Measurements from ENCODE around the gene ZNF410.
A peak's percentile ranks its signal among the peaks of the same experiment; 100 is the strongest.
"Not testable (repeated sequence)": the region's sequence is repeated elsewhere in the genome, so short reads cannot be mapped to it uniquely, and the experiment has no call there.

ZNF410 gene

GRCh38 chr14:73886449-73887317 lies at the start of gene ZNF410:
Gene ZNF410 (plus strand): TSS chr14:73886859. CDS start chr14:73892176, 5,317 bp downstream.
- peaks cover 3% of the 10 kb centered on the region for H3K36me3 ChIP-seq (ENCODE audit: insufficient read depth, insufficient read length, low read length)
- H3K4me1 ChIP-seq (ENCODE audit: insufficient read depth, insufficient read length) = no peaks in the 10 kb centered on the region
- no peaks in the 10 kb centered on the region for H3K27me3 ChIP-seq (ENCODE audit: insufficient read depth, insufficient read length)
- no peaks in the 10 kb centered on the region for H3K9me3 ChIP-seq (ENCODE audit: insufficient read depth, low read length)
- peak; percentile 63 for DNase-seq (ENCODE audit: low read depth, low spot score)
- TF ChIP-seq SUZ12 (IDR thresholded peaks at IDR 0.05; ENCODE audit: extremely low read depth, insufficient read depth, insufficient read length) (no peak), ZNF274 (IDR thresholded peaks at IDR 0.05; ENCODE audit: low read depth, low read length) (no peak), YY1 (IDR thresholded peaks at IDR 0.05; ENCODE audit: insufficient read depth, insufficient read length) (no peak)
- H3K9ac ChIP-seq (ENCODE audit: insufficient read length, low read depth) = peak within 1 kb of the TSS; percentile 91
- H3K4me3 ChIP-seq (ENCODE audit: insufficient read length, low read depth) = peak within 1 kb of the TSS; percentile 72

GRCh38 chr14:73838293-73839034 lies 48.2 kb upstream of the ZNF410 start:
- H3K9ac ChIP-seq (ENCODE audit: insufficient read length, low read depth); H3K4me3 ChIP-seq (ENCODE audit: insufficient read length, low read depth); DNase-seq (ENCODE audit: low read depth, low spot score); H3K9me3 ChIP-seq (ENCODE audit: insufficient read depth, low read length); H3K36me3 ChIP-seq (ENCODE audit: insufficient read depth, insufficient read length, low read length); H3K27me3 ChIP-seq (ENCODE audit: insufficient read depth, insufficient read length); H3K4me1 ChIP-seq (ENCODE audit: insufficient read depth, insufficient read length): not testable (repeated sequence)

- H3K4me3 ChIP-seq (ENCODE audit: insufficient read length, low read depth) = no peak overlapping the region
- H3K36me3 ChIP-seq (ENCODE audit: insufficient read depth, insufficient read length, low read length) = no peaks in the 10 kb centered on the region
- TF ChIP-seq YY1 (IDR thresholded peaks at IDR 0.05; ENCODE audit: insufficient read depth, insufficient read length) = no peak
- no peak for TF ChIP-seq ZNF274 (IDR thresholded peaks at IDR 0.05; ENCODE audit: low read depth, low read length)
- no peak for TF ChIP-seq SUZ12 (IDR thresholded peaks at IDR 0.05; ENCODE audit: extremely low read depth, insufficient read depth, insufficient read length)
- H3K9ac ChIP-seq (ENCODE audit: insufficient read length, low read depth) = no peak overlapping the region
- H3K9me3 ChIP-seq (ENCODE audit: insufficient read depth, low read length) = no peaks in the 10 kb centered on the region
- no peaks in the 10 kb centered on the region for H3K4me1 ChIP-seq (ENCODE audit: insufficient read depth, insufficient read length)
- no peak for DNase-seq (ENCODE audit: low read depth, low spot score)
- no peaks in the 10 kb centered on the region for H3K27me3 ChIP-seq (ENCODE audit: insufficient read depth, insufficient read length)
Measured at GRCh38 chr14:73842201-73842600, 44.5 kb upstream of the ZNF410 start.

GRCh38 chr14:73842851-73843250 lies 43.8 kb upstream of the ZNF410 start:
- Histone ChIP-seq H3K4me1 (ENCODE audit: insufficient read depth, insufficient read length) (no peaks in the 10 kb centered on the region), H3K9ac (ENCODE audit: insufficient read length, low read depth) (no peak overlapping the region), H3K36me3 (ENCODE audit: insufficient read depth, insufficient read length, low read length) (no peaks in the 10 kb centered on the region), H3K27me3 (ENCODE audit: insufficient read depth, insufficient read length) (no peaks in the 10 kb centered on the region), H3K9me3 (ENCODE audit: insufficient read depth, low read length) (no peaks in the 10 kb centered on the region), H3K4me3 (ENCODE audit: insufficient read length, low read depth) (no peak overlapping the region)
- DNase-seq (ENCODE audit: low read depth, low spot score) = no peak
- no peak for TF ChIP-seq ZNF274 (IDR thresholded peaks at IDR 0.05; ENCODE audit: low read depth, low read length)
- no peak for TF ChIP-seq SUZ12 (IDR thresholded peaks at IDR 0.05; ENCODE audit: extremely low read depth, insufficient read depth, insufficient read length)
- TF ChIP-seq YY1 (IDR thresholded peaks at IDR 0.05; ENCODE audit: insufficient read depth, insufficient read length) = no peak

GRCh38 chr14:73843296-73843695 lies 43.4 kb upstream of the ZNF410 start:
- no peaks in the 10 kb centered on the region for H3K36me3 ChIP-seq (ENCODE audit: insufficient read depth, insufficient read length, low read length)
- no peak for TF ChIP-seq ZNF274 (IDR thresholded peaks at IDR 0.05; ENCODE audit: low read depth, low read length)
- TF ChIP-seq YY1 (IDR thresholded peaks at IDR 0.05; ENCODE audit: insufficient read depth, insufficient read length) = no peak
- TF ChIP-seq SUZ12 (IDR thresholded peaks at IDR 0.05; ENCODE audit: extremely low read depth, insufficient read depth, insufficient read length) = no peak

DNA sequence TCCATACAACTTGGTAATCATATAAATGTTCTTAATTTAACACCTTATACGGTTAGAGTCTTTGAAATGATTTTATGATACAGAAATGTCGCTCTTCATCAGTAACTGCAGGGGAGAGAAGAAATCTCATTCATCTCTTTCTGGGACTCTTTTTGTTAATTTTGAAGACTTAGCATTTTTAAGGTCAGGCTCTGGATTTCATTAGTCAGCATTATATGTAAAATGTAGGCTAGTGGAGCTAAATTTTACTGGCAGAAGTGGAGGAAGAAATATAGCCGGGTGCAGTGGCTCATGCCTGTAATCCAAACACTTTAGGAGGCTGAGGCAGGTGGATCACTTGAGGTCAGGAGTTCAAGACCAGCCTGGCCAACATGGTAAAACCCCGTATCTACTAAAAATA lies 39.7 kb upstream of the ZNF410 start:
- no peaks in the 10 kb centered on the region for H3K27me3 ChIP-seq (ENCODE audit: insufficient read depth, insufficient read length)
- H3K9ac ChIP-seq (ENCODE audit: insufficient read length, low read depth) = no peak overlapping the region
- H3K9me3 ChIP-seq (ENCODE audit: insufficient read depth, low read length) = no peaks in the 10 kb centered on the region
- H3K4me1 ChIP-seq (ENCODE audit: insufficient read depth, insufficient read length) = no peaks in the 10 kb centered on the region
- TF ChIP-seq ZNF274 (IDR thresholded peaks at IDR 0.05; ENCODE audit: low read depth, low read length) (no peak), YY1 (IDR thresholded peaks at IDR 0.05; ENCODE audit: insufficient read depth, insufficient read length) (no peak), SUZ12 (IDR thresholded peaks at IDR 0.05; ENCODE audit: extremely low read depth, insufficient read depth, insufficient read length) (no peak)
- H3K4me3 ChIP-seq (ENCODE audit: insufficient read length, low read depth) = no peak overlapping the region
- no peaks in the 10 kb centered on the region for H3K36me3 ChIP-seq (ENCODE audit: insufficient read depth, insufficient read length, low read length)
- DNase-seq (ENCODE audit: low read depth, low spot score) = no peak

More at GRCh38 chr14:73843296-73843695, 43.4 kb upstream of the ZNF410 start:
- no peak overlapping the region for H3K9ac ChIP-seq (ENCODE audit: insufficient read length, low read depth)
- no peaks in the 10 kb centered on the region for H3K9me3 ChIP-seq (ENCODE audit: insufficient read depth, low read length)
- no peak overlapping the region for H3K4me3 ChIP-seq (ENCODE audit: insufficient read length, low read depth)
- H3K27me3 ChIP-seq (ENCODE audit: insufficient read depth, insufficient read length) = no peaks in the 10 kb centered on the region
- H3K4me1 ChIP-seq (ENCODE audit: insufficient read depth, insufficient read length) = no peaks in the 10 kb centered on the region
- DNase-seq (ENCODE audit: low read depth, low spot score) = no peak

GRCh38 chr14:73851000-73851399 lies 35.7 kb upstream of the ZNF410 start:
- TF ChIP-seq YY1 (IDR thresholded peaks at IDR 0.05; ENCODE audit: insufficient read depth, insufficient read length) (no peak), ZNF274 (IDR thresholded peaks at IDR 0.05; ENCODE audit: low read depth, low read length) (no peak), SUZ12 (IDR thresholded peaks at IDR 0.05; ENCODE audit: extremely low read depth, insufficient read depth, insufficient read length) (no peak)
- Histone ChIP-seq H3K36me3 (ENCODE audit: insufficient read depth, insufficient read length, low read length) (peaks cover 9% of the 10 kb centered on the region), H3K4me1 (ENCODE audit: insufficient read depth, insufficient read length) (no peaks in the 10 kb centered on the region), H3K4me3 (ENCODE audit: insufficient read length, low read depth) (peak overlapping the region; percentile 69), H3K27me3 (ENCODE audit: insufficient read depth, insufficient read length) (no peaks in the 10 kb centered on the region), H3K9me3 (ENCODE audit: insufficient read depth, low read length) (no peaks in the 10 kb centered on the region), H3K9ac (ENCODE audit: insufficient read length, low read depth) (peak overlapping the region; percentile 76)
- no peak for DNase-seq (ENCODE audit: low read depth, low spot score)
